Tibial nerve (tissue), 3 donors: ENCODE measurements around the gene HAUS3.

ENCODE experiments used
- POLR2A ChIP-seq, 2 donors: fragments of 450-650 bp; IDR thresholded peaks; one replicate each; pipeline ENCODE4 v1.6.1; 2017; ENCODE audit warnings: antibody characterized with exemption in 2 of 2, mild to moderate bottlenecking in 2 of 2, moderate library complexity in 2 of 2
- TF ChIP-seq, protein P1 (sequence below), 5 experiments: fragments of 200-600 bp in 3 of 5; fragments of 450-650 bp in 2 of 5; sonication (generic) in 3 of 5; IDR thresholded peaks; one replicate each; pipeline ENCODE4 v1.5.1; 2016 to 2019; ENCODE audit warnings: antibody characterized with exemption in 5 of 5, mild to moderate bottlenecking in 3 of 5, moderate library complexity in 2 of 5

GRCh38 chr4:2264481-2265041 is 22.6 kb upstream of the HAUS3 start:
- TF ChIP-seq, protein P1, sequence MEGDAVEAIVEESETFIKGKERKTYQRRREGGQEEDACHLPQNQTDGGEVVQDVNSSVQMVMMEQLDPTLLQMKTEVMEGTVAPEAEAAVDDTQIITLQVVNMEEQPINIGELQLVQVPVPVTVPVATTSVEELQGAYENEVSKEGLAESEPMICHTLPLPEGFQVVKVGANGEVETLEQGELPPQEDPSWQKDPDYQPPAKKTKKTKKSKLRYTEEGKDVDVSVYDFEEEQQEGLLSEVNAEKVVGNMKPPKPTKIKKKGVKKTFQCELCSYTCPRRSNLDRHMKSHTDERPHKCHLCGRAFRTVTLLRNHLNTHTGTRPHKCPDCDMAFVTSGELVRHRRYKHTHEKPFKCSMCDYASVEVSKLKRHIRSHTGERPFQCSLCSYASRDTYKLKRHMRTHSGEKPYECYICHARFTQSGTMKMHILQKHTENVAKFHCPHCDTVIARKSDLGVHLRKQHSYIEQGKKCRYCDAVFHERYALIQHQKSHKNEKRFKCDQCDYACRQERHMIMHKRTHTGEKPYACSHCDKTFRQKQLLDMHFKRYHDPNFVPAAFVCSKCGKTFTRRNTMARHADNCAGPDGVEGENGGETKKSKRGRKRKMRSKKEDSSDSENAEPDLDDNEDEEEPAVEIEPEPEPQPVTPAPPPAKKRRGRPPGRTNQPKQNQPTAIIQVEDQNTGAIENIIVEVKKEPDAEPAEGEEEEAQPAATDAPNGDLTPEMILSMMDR (IDR thresholded peaks at IDR 0.05): no peak
- no peak for TF ChIP-seq POLR2A (IDR thresholded peaks at IDR 0.05)
